ENCODE measurements around the gene PRDM16. TPM values are rescaled to one million over a fixed set of nuclear protein-coding genes. Genes with fewer than 3 reads are reported as not detected.

PRDM16 gene
- total and polyA plus RNA-seq, 2 of the 4 experiments (the other 2 are of a cell fraction): 0.02 TPM; not detected in 1

- Histone ChIP-seq H4K5ac (ENCODE audit: low read depth, low read length) (no peak overlapping the region), H3K4me1 (ENCODE audit: control insufficient read depth, insufficient read depth, low read length) (no peaks in the 10 kb centered on the region), H2BK20ac (ENCODE audit: low read depth, low read length) (no peak overlapping the region), H3K23ac (ENCODE audit: low read depth, low read length) (no peak overlapping the region), H3K18ac (ENCODE audit: low read depth, low read length) (no peak overlapping the region), H3K36me3 (ENCODE audit: control insufficient read depth, insufficient read depth, low read length) (no peaks in the 10 kb centered on the region), H4K20me1 (ENCODE audit: insufficient read depth, low read length) (no peaks in the 10 kb centered on the region), H2AK9ac (replicated peaks; ENCODE audit: low read depth, low read length, poor library complexity) (no peak overlapping the region), H3K4ac (ENCODE audit: low read depth, low read length) (no peak overlapping the region), H4K91ac (ENCODE audit: insufficient read depth, low read depth, low read length) (no peak overlapping the region), H2BK120ac (ENCODE audit: low read depth, low read length) (no peak overlapping the region), H4K8ac (ENCODE audit: low read depth in 2 of 2, low read length in 2 of 2) (no peak overlapping the region), H2BK5ac (ENCODE audit: low read depth, low read length, poor library complexity, severe bottlenecking) (no peak overlapping the region), H3K27me3 (ENCODE audit: control insufficient read depth, insufficient read depth, low read length) (no peaks in the 10 kb centered on the region), H3K9ac (ENCODE audit: low read depth, low read length) (no peak overlapping the region), H3K9me3 (ENCODE audit: control insufficient read depth, insufficient read depth, low read length) (peaks cover 6% of the 10 kb centered on the region; the same call in 1 of the 2 replicates), H3K9me1 (ENCODE audit: insufficient read depth, low read length) (no peaks in the 10 kb centered on the region), H3K4me2 (ENCODE audit: low read depth, low read length) (no peak overlapping the region), H3K27ac (ENCODE audit: insufficient read depth, low read length) (no peak overlapping the region), H2AFZ (replicated peaks; ENCODE audit: low read length, poor library complexity) (no peak overlapping the region), H3K79me1 (ENCODE audit: low read depth in 1 of 2, low read length in 2 of 2) (no peaks in the 10 kb centered on the region), H2BK15ac (ENCODE audit: low read depth, low read length) (no peak overlapping the region), H3K14ac (replicated peaks; ENCODE audit: low read depth, low read length) (no peak overlapping the region), H2AK5ac (ENCODE audit: low read depth, low read length) (no peak overlapping the region), H3K4me3 (ENCODE audit: insufficient read depth, low read depth, low read length) (no peak overlapping the region), H3K56ac (ENCODE audit: extremely low read depth, insufficient read depth, low read length) (no peak overlapping the region)
- WGBS, 2 experiments (ENCODE audit: extremely low coverage in 2 of 2, insufficient read length in 1 of 2): 87% methylated on average over 21 of the region's 47 CpGs; no CpG with 5 or more reads in 1 of the 2 experiments
- no peak for ATAC-seq (ENCODE audit: low read depth)
- no peak for DNase-seq
- no TSS peak for BruUV-seq (replicated peaks)
- in situ Hi-C loops (cut with MboI; ENCODE audit: low sequenced_read_pairs) (no loop called here), dilution Hi-C loops (cut with HindIII; ENCODE audit: low sequenced_read_pairs, unreplicated experiment) (no loop called here), intact Hi-C loops (cut with micrococcal nuclease) (no loop called here)
- no peak for TF ChIP-seq RCOR1 (IDR thresholded peaks at IDR 0.05; ENCODE audit: insufficient replicate concordance, low read length)
- no peak for TF ChIP-seq RAD21 (IDR thresholded peaks at IDR 0.05; ENCODE audit: low read length)
- CTCF ChIA-PET: no interaction called here
- POLR2A ChIA-PET (ENCODE audit: unreplicated experiment): no interaction called here
These were observed 56.8 kb downstream of the PRDM16 start for GRCh38 chr1:3125546-3126368.
